Body of pancreas (tissue), 4 donors: ENCODE measurements around the gene ARHGEF4.

Experiments
- POLR2A ChIP-seq, 3 donors: fragments of 450-650 bp; IDR thresholded peaks; one replicate each; pipeline ENCODE4 v1.6.1; 2016; ENCODE audit warnings: antibody characterized with exemption in 3 of 3, mild to moderate bottlenecking in 2 of 3
- TF ChIP-seq, protein P1 (sequence below), 7 experiments: fragments of 450-650 bp in 4 of 7; fragments of 200-600 bp in 3 of 7; sonication (generic) in 3 of 7; IDR thresholded peaks; one replicate each; pipeline ENCODE4 v1.5.1; 2016 to 2019; ENCODE audit warnings: antibody characterized with exemption in 7 of 7

DNA sequence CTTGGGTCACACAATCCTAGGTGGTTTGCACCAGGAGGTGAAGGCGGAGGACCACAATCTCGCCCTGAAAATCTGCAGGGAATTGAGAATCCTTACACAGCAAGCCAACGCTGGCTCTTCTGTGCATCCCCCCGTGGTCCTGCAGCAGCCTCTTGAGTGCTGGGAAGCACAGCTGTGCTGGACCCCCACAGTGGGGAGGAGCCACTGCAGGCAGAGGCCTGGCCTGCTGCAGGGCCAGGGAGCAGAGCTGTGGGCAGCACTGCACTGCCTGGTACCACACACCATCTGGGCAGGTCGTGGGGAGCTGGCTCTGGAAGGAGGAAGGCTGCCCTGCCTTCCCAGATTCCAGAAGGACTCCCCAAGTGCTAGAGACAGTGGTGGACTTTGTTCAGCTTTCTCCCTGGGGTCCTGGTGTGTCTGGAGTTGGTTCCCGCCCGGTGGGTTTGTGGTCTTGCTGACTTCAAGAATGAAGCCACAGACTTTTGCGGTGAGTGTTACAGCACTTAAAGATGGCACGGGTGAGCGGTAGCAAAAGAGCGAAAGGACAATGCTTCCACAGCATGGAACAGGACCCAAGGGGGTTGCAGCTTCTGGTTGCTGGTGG is 150.3 kb downstream of the ARHGEF4 start:
- no peak for TF ChIP-seq POLR2A (IDR thresholded peaks at IDR 0.05)
- TF ChIP-seq, protein P1, sequence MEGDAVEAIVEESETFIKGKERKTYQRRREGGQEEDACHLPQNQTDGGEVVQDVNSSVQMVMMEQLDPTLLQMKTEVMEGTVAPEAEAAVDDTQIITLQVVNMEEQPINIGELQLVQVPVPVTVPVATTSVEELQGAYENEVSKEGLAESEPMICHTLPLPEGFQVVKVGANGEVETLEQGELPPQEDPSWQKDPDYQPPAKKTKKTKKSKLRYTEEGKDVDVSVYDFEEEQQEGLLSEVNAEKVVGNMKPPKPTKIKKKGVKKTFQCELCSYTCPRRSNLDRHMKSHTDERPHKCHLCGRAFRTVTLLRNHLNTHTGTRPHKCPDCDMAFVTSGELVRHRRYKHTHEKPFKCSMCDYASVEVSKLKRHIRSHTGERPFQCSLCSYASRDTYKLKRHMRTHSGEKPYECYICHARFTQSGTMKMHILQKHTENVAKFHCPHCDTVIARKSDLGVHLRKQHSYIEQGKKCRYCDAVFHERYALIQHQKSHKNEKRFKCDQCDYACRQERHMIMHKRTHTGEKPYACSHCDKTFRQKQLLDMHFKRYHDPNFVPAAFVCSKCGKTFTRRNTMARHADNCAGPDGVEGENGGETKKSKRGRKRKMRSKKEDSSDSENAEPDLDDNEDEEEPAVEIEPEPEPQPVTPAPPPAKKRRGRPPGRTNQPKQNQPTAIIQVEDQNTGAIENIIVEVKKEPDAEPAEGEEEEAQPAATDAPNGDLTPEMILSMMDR (IDR thresholded peaks at IDR 0.05) = no peak
